BJ (cell line): ENCODE data around the gene BEST2. TPM values are rescaled to one million over a fixed set of nuclear protein-coding genes. Genes with fewer than 3 reads are reported as not detected.

ENCODE experiments used
- CTCF ChIA-PET: fragments of 350-600 bp; formaldehyde crosslinking; extraction: SDS; loops from one replicate; lab custom pipeline; 2021; ENCODE audit warnings: antibody characterized with exemption, inconsistent platforms; lab: Yijun Ruan, JAX
- POLR2A ChIA-PET: fragments of 300-600 bp; sonication (Branson Sonifier 250); formaldehyde crosslinking; extraction: SDS; loops from one replicate; lab custom pipeline; 2021; ENCODE audit warnings: antibody characterized with exemption; lab: Charles Lee
- DNase-seq: peaks from one replicate; pipeline ENCODE4 v3.0.0-alpha.2; 2011; ENCODE audit warnings: low read depth
- H3K27me3 ChIP-seq: 2 replicates; pipeline ENCODE4 v1.6.0; 2011; ENCODE audit warnings: low read length; ENCODE audit not compliant: control insufficient read depth, insufficient read depth
- H3K36me3 ChIP-seq: 2 replicates; pipeline ENCODE4 v1.5.1; 2011; ENCODE audit warnings: low read length; ENCODE audit not compliant: control insufficient read depth, insufficient read depth
- H3K4me3 ChIP-seq: 2 replicates; pipeline ENCODE4 v1.5.1; 2011; ENCODE audit warnings: low read depth, mild to moderate bottlenecking, control low read depth, low read length
- CTCF ChIP-seq: IDR thresholded peaks from 2 replicates; pipeline ENCODE4 v1.5.1; 2011; ENCODE audit warnings: low read depth, mild to moderate bottlenecking, control low read depth, inconsistent platforms, low read length, moderate library complexity; ENCODE audit not compliant: insufficient read depth
- polyA plus RNA-seq: library from polyadenylated mRNA; depleted of rRNA; stranded (reverse); fragments of >200 nt; gene quantifications from 2 replicates; pipeline ENCODE4 v1.2.3, GENCODE V29; 2011

The BEST2 gene
- polyA plus RNA-seq, 1 experiment: not detected

DNA sequence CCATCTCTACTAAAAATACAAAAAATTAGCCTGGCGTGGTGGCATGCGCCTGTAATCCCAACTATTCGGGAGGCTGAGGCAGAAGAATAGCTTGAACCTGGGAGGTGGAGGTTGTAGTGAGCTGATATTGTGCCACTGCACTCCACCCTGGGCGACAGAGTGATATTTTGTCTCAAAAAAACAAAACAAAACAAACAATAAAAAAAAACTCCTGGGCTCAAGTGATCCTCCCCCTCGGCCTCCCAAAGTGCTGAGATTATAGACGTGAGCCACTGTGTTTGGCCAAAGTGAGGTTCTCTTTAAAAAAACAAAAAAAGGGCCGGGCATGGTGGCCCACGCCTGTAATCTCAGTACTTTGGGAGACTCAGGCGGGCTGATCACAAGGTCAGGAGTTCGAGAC lies 35.9 kb downstream of the BEST2 start:
- Histone ChIP-seq H3K4me3 (no peak overlapping the region), H3K36me3 (no peaks in the 10 kb centered on the region), H3K27me3 (no peaks in the 10 kb centered on the region)
- POLR2A ChIA-PET: interaction anchor here (0.7 to 1.4 kb wide), 2 partner anchors 9 to 1242 kb away, joined by 4 to 6 read pairs; no protein-coding TSS in a partner anchor
- no peak for TF ChIP-seq CTCF
- DNase-seq: no peak
- CTCF ChIA-PET: interaction anchor here (2.3 to 3.6 kb wide), 3 partner anchors 10 to 14 kb away, joined by 5 to 28 read pairs (median 7); no protein-coding TSS in a partner anchor

- no peak for DNase-seq
These were observed 36.6 kb downstream of the BEST2 start for GRCh38 chr19:12788042-12788681.

GRCh38 chr19:12788682-12789097 lies 37.1 kb downstream of the BEST2 start:
- no peak for TF ChIP-seq CTCF
- Histone ChIP-seq H3K4me3 (peak overlapping the region; percentile 94), H3K27me3 (no peaks in the 10 kb centered on the region), H3K36me3 (peaks cover 3% of the 10 kb centered on the region)
- CTCF ChIA-PET: interaction anchor here (1.3 to 3.6 kb wide), 5 partner anchors 11 to 59 kb away, joined by 3 to 28 read pairs (median 7); no protein-coding TSS in a partner anchor
- no peak for DNase-seq
- POLR2A ChIA-PET: interaction anchor here (1.4 kb wide), 1 partner anchor 10 kb away, joined by 4 read pairs; no protein-coding TSS in a partner anchor

More at GRCh38 chr19:12788042-12788681, 36.6 kb downstream of the BEST2 start:
- no peaks in the 10 kb centered on the region for H3K27me3 ChIP-seq
- ChIA-PET CTCF (interaction anchor here (1.3 to 3.6 kb wide), 5 partner anchors 11 to 60 kb away, joined by 3 to 28 read pairs (median 7); no protein-coding TSS in a partner anchor), POLR2A (interaction anchor here (1.4 kb wide), 1 partner anchor 10 kb away, joined by 4 read pairs; no protein-coding TSS in a partner anchor)
- no peak overlapping the region for H3K4me3 ChIP-seq
- TF ChIP-seq CTCF: no peak
- peaks cover 3% of the 10 kb centered on the region for H3K36me3 ChIP-seq

DNA sequence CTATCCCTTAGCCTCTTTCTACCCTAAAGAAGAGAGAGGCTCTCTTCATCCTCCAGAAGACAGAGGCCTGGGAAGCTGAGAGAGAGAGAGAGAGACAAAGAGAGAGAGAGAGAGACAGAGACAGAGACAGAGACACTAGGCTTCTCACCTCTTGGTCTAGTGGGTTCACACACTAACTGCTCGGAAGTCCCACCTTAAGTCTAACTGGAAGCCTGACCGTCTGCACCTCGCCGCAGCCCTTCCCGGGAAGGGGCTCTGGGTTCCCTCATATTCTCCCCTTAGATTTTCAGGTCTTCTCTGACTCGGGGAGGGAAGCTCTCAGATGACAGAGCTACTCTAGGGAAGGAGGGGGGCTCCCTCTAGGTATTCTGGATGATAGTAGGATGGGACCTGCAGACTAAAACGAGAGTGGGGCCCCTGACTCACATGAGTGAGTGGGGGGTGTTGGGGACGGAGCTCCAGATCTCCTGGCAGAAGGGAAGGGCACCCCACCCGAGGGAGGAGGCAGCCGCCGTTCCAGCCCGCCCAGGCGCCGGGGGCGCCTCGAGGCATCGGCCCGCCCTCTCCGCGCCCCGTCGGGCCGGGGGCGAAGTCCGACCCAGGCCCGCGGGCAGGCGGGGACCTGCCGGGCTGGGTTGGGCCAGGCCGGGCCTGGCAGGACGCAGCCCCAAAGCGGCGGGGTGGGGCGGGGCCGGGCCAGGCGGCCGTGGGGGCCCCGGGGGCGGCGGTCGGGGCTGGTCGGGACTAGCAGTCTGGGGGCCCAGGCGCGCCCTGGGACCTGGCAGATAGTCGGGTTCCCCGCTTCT lies 37.7 kb downstream of the BEST2 start:
- peaks cover 3% of the 10 kb centered on the region for H3K36me3 ChIP-seq
- DNase-seq: no peak
- CTCF ChIA-PET: interaction anchor here (0.9 to 3.6 kb wide), 6 partner anchors 12 to 59 kb away, joined by 3 to 28 read pairs (median 8); no protein-coding TSS in a partner anchor
- H3K4me3 ChIP-seq: peak overlapping the region; percentile 94
- TF ChIP-seq CTCF: no peak
- no peaks in the 10 kb centered on the region for H3K27me3 ChIP-seq
- POLR2A ChIA-PET: no interaction called here
